HG02678 (cell line): Measurements from ENCODE around the gene HES4.
"Not testable (repeated sequence)": the region's sequence is repeated elsewhere in the genome, so short reads cannot be mapped to it uniquely, and the experiment has no call there.

Experiments used
- ATAC-seq: cut with Tn5 transposase; IDR thresholded peaks from one replicate; pipeline ENCODE4 v1.9.1; 2021; ENCODE audit warnings: mild to moderate bottlenecking, moderate library complexity; ENCODE audit not compliant: unreplicated experiment

HES4 gene

DNA sequence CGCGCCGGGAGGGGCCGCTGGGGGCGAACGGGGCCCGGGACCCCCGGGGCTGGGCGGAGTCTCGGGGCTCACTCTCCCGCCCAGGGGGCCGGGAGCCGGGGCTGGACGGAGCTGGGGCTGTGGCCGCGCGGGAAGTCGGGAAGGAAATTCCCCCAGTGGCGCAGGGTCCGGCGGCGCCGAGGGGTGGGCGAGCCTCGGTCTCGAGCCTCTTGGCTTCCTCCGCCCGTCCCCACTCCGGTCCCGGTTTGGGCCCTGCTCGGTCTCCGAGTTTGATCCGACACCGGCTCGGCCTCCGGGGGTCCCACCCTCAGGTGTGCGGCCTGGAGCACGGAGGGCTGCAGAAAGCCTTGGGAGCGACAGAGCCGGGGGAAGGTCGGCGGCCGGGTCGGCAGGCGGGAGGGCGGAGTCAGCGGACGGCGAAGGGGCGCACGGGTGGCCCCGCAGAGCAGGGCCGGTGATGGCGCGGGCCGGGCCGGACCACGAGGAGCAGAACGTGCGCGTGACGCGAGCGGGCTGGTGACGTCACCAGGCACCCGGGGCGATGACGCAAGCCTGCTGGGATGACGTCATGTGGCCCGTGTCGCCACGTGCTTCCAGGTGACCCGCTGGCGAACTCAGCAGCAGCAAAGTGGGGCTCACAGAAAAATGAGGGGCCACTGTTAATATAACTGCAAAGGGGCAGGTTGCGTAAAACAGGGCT is 610 bp upstream of the HES4 start:
- peak; percentile 20 for ATAC-seq

DNA sequence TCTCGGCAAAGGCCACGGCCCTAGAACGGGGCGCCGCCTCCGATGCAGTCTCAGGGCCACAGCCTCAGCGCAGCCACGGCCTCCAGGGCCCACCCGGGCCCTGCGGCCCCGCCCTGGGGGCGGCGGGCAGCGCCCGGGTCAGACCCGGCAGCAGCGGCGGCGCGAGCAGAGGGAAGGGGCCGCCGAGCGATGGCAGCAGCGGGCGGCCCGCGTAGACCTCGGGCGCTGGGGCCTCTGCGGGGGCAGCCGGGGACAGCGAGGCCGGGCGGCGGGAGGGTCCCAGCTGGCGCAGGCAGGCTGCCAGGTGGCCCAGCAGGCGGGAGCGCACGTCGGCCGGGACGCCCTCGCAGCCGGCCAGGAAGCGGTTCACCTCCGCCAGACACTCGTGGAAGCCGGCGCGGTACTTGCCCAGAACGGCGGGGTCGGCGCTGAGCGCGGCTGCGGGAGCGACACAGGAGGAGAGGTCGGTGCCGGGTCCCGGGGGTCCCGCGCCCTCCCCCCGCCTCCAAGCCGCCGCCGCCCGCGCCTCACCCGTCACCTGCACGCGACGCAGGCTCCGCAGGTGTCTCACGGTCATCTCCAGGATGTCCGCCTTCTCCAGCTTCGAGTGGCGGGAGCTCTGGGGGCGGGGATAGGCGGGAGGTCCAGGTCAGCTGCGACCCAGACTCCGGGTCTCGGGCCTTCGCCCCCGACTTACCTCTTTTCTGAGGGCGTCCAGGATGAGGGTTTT is 737 bp downstream of the HES4 start:
- no peak for ATAC-seq

DNA sequence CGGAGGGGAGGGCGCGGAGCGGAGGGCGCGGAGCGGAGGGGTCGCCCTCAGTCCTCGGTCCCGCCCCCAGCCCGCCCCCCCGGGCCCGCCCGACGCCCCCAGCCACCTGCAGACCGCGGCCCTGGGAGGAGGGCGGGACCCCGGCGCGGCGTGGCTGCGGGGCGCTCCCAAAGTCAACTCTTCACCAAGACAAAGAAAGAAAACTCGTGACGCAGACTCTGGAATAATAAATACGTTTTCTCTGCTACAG is 1.2 kb downstream of the HES4 start:
- ATAC-seq, result no peak

DNA sequence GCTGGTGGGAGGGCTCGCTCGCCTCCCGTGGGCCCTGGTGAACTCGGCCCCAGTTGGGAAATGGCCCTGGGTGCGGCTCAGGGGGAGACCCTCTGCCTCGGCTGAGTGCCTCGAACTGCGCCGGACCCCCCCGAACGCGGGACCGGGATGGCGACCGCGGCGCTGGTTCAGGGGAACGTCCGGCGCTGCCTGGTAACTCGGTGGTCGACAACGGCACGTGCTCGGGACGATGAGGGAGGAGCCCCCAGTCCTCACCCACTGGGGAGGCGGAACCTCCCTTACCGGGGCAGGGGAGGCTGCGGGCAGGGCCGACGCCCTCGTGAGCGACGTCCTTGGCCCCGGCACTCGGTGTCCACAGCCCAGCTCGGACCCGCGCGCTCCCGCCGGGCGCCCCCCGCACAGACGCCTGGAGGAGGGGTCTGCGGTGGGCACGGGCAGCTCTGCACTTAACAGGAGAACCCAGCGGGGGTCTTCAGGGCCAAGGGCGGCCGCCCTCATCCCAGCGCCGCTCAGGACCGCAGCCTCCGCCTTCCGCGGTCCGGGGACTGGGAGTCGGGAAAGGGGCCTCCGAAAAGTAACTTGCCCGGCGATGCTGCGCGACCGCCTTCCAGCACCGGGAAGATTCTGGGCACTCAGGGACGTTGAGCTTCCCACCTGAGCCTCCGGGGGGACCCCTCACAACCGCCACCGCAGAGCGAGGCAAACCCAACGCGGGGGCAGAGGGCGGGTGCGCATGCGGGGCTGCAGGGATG is 1.7 kb downstream of the HES4 start:
- no peak for ATAC-seq

GRCh38 chr1:997713-997992 is 2.2 kb downstream of the HES4 start:
- ATAC-seq, result no peak

DNA sequence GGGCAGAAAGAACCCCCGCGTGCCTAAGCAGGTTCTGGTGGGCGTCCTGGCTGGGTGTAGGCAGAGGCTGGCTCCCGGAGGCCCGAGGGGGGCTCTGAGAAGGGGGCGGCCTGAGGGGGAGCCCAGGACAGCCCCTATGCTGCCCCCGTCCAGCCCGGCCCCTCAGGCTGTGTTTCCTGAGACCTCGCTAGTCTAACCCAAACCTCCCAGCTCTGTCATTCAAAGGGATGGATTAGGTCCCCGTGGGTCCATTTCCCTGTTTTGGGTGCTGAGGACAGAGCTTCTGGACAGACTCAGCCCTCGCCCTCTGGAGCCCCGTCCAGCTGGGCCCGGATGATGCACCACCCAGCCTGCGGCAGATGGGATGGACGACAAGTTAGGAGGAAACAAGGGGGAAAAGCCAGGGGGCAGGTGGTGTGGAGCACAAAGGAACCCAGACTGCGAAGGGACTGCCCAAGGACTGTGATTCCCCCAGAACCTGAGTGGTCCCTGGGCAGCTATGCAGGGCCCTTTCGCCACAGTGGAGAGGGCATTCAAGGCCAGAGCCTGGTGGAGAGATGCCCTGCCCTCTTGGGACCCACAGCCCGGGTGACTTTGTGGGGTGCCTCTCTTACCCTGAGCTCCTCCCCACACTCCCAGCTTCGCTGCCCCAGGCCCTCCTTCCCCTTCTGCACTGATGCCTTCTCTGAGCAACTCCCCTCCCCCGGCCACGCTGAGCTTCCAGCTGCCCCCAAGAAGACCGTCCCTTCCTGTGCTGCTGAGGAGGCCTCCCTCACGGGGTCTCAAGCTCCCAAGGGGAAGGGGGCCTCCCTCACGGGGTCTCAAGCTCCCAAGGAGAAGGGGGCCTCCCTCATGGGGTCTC is 2.8 kb downstream of the HES4 start:
- no peak for ATAC-seq

DNA sequence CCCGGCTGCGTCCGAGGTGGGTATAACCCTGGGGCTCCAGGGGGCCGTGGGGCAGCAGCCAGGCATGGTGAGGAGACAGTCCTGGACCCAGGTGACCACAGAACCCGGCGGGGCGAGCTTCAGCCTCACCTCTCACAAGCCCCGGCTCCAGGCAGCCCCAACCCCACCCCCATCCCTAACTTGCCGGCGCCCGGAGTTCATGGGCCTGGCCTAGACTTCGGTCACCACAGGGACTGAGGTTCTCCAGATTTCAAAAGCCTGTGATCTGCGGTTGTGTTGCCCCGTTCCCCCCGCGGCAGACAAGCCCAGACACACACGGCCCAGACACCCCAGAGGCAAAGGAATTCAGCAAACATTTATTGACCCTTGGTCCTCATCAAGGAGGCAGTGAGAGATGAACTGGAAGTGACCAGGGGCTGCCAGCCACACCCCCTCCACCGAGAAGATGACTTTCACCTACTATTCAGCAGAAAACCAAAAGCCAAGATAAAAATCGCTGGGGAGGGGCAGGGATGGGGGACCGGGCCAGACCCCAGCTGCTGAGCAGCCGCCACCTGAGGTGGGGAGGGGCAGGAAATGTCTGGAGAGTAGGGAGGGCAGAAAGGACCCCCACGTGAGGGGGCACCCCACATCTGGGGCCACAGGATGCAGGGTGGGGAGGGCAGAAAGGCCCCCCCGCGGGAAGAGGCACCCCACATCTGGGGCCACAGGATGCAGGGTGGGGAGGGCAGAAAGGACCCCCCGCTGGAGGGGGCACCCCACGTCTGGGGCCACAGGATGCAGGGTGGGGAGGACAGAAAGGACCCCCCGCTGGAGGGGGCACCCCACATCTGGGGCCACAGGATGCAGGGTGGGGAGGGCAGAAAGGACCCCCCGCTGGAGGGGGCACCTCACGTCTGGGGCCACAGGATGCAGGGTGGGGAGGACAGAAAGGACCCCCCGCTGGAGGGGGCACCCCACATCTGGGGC is 3.9 kb downstream of the HES4 start:
- ATAC-seq, result no peak

- not testable (repeated sequence) for ATAC-seq
Measured at GRCh38 chr1:994546-994945, 5.4 kb downstream of the HES4 start.

DNA sequence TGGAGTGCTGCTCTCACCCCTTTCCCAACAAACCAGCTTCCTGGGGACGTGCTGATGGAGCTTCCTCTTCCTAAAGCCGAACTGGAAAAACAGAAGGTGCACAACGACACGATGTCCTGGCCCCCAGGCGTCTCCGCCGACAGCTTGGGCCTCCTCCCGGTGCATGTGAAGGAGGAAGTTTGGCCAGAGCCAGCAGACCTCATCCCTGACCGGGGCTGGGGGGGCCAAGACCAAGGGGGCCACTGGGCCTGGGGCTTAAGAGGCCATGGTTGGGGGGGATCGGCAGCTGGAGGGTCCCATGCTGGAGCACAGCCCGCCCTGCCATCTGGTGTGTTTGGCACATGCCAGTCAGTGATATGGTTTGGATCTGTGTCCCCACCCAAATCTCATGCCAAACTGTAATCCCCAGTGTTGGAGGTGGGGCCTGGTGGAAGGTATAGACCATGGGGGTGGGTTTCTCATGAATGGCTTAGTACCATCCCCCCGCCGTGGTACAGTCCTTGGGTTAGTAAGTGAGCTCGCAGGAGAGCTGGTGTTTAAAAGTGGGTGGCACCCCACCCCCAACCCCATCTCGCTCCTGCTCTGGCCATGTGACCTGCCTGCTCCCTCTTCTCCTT is 6.4 kb downstream of the HES4 start:
- ATAC-seq, result no peak

GRCh38 chr1:992362-992761 is 7.5 kb downstream of the HES4 start:
- no peak for ATAC-seq

- ATAC-seq, result no peak
Measured at GRCh38 chr1:991895-992294, 8.0 kb downstream of the HES4 start.

DNA sequence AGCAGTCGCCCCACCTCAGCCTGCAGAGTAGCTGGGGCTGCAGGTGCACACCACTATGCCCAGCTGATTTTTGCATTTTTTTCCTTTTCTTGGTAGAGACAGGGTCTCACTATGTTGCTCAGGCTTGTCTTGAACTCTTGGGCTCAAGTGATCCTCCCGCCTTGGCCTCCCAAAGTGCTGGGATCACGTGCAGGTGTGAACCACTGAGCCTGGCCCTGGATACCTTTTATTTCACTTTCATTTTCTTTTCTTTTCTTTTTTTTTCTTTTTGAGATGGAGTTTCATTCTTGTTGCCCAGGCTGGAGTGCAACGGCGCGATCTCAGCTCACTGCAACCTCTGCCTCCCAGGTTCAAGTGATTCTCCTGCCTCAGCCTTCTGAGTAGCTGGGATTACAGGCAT is 8.6 kb downstream of the HES4 start:
- not testable (repeated sequence) for ATAC-seq

DNA sequence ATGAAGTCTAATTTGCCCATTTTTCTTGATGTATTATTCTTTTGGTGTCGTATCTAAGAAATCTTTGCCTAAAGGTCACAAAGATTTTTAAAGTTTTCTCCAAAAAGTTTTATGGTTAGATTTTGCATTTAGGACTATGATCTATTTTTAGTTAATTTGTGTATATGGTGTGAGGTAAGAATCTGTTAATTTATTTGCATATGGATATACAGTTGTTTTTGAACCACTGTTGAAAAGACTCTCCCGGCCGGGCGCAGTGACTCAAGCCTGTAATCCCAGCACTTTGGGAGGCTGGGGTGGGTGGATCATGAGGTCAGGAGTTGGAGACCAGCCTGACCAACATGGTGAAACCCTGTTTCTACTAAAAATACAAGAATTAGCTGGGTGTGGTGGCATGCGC is 11.8 kb downstream of the HES4 start:
- ATAC-seq, result not testable (repeated sequence)

GRCh38 chr1:985126-985525 is 14.8 kb downstream of the HES4 start:
- ATAC-seq, result no peak

DNA sequence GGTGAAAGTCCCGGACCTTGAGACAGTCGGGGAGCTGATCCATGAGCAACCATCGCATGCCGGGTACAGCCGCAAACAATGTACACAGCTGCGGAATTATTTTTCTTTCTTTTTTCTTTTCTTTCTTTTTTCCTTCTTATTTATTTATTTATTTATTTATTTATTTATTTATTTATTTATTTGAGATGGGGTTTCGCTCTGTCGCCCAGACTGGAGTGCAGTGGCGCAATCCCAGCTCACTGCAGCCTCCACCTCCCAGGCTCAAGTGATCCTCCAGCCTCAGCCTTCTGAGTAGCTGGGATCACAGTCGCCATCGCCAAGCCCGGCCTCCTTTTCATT is 15.5 kb downstream of the HES4 start:
- ATAC-seq, result no peak

DNA sequence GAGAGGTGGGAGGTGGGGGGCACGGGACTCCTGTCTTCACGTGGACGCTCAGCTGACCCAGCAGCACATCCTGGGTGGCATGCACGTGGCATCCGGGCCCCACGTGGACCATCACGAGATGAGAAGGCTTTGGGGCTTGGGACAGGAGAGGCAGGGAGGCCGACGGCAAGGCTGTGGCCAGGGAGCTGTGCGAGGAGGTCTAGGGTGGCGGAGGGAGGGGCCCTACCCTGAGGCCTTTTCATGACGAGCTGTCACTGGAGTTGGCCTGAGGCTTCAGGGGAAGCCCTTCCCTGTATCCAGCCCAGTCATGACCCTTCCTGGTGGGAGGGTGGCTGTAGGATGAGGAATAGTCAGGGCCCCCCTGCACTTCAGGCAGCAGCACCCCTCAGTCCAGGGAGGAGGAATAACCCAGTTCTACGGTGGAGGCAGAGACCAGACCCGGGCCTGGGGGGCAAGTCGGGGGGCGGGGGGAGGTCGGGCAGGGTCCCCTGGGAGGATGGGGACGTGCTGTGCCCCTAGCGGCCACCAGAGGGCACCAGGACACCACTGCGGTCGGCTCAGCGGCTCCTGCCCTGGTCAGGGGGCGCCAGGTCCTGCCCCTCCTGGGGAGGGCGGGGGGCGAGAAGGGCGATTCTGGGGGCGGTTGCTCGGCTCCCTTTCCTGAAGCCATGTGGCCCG is 16.0 kb downstream of the HES4 start:
- no peak for ATAC-seq

GRCh38 chr1:982765-983436 is 17.0 kb downstream of the HES4 start:
- no peak for ATAC-seq

GRCh38 chr1:981955-982558 is 17.8 kb downstream of the HES4 start, which contains the start of gene PERM1:
Gene PERM1, minus strand, starts transcription at chr1:982093. Its CDS starts 1,064 bp downstream, at chr1:981029.
- no peak for ATAC-seq
